Smooth muscle cell of the brain vasculature (primary cell): ENCODE results near the gene CRYGN.

ENCODE experiments used
- DNase-seq: peaks from one replicate; pipeline ENCODE4 v3.0.0-alpha.2; 2012; ENCODE audit warnings: low read depth, low spot score

The CRYGN gene

GRCh38 chr7:151439855-151440798 is at the start of gene CRYGN:
CRYGN (minus strand) TSS chr7:151440141; CDS start chr7:151439917, 224 bp downstream.
- no peak for DNase-seq

- DNase-seq: no peak
Measured at GRCh38 chr7:151489498-151489897, 49.6 kb upstream of the CRYGN start.

- DNase-seq: no peak
Measured at GRCh38 chr7:151488096-151488495, 48.2 kb upstream of the CRYGN start.

- DNase-seq: no peak
Measured at GRCh38 chr7:151487228-151487627, 47.3 kb upstream of the CRYGN start.

- DNase-seq: no peak
Measured at GRCh38 chr7:151486074-151486473, 46.1 kb upstream of the CRYGN start.

GRCh38 chr7:151484971-151485707 is 45.2 kb upstream of the CRYGN start:
- DNase-seq: no peak

GRCh38 chr7:151483711-151483983 is 43.7 kb upstream of the CRYGN start:
- DNase-seq: no peak

- no peak for DNase-seq
Measured at GRCh38 chr7:151482883-151483710, 43.2 kb upstream of the CRYGN start.

- no peak for DNase-seq
Measured at GRCh38 chr7:151481650-151482505, 41.9 kb upstream of the CRYGN start.

- no peak for DNase-seq
Measured at GRCh38 chr7:151477867-151478266, 37.9 kb upstream of the CRYGN start.

GRCh38 chr7:151472644-151473380 is 32.9 kb upstream of the CRYGN start:
- no peak for DNase-seq

- DNase-seq: no peak
Measured at GRCh38 chr7:151470711-151471110, 30.8 kb upstream of the CRYGN start.

GRCh38 chr7:151469281-151469680 is 29.3 kb upstream of the CRYGN start:
- DNase-seq: no peak

- DNase-seq: no peak
Measured at GRCh38 chr7:151468217-151469018, 28.5 kb upstream of the CRYGN start.

- DNase-seq: no peak
Measured at GRCh38 chr7:151465169-151465568, 25.2 kb upstream of the CRYGN start.

GRCh38 chr7:151462306-151462779 is 22.4 kb upstream of the CRYGN start:
- no peak for DNase-seq

- no peak for DNase-seq
Measured at GRCh38 chr7:151461942-151462230, 21.9 kb upstream of the CRYGN start.

- DNase-seq: no peak
Measured at GRCh38 chr7:151461096-151461941, 21.4 kb upstream of the CRYGN start.

GRCh38 chr7:151460474-151460855 is 20.5 kb upstream of the CRYGN start:
- no peak for DNase-seq
